ENCODE data around the gene UBASH3A.

DNA sequence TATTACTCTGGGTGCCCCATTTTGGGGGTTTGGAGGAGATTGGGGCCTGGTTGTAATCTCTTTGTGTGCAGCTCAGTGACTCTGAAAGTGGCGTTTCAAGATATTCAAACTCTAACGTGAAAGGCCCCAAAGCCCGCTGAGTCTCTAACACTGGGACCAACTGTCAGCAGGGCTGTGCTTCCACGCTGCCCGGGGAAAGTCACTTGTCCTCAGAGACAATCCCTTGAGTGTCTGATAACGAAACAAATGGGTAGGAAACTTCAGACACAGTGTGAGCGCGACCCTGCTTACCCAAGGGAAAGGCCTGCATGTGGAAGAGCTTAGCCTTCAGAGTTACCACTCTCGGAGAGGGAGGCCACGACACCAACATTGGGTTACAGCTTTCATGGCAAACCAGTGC lies 837 bp downstream of the UBASH3A start:
- TF ChIP-seq CEBPB (IDR thresholded peaks at IDR 0.05) (no peak), NFIC (IDR thresholded peaks at IDR 0.05) (no peak), TEAD4 (IDR thresholded peaks at IDR 0.05) (no peak)
- TF ChIP-seq, protein P1, sequence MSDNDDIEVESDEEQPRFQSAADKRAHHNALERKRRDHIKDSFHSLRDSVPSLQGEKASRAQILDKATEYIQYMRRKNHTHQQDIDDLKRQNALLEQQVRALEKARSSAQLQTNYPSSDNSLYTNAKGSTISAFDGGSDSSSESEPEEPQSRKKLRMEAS (IDR thresholded peaks at IDR 0.05) = no peak
